Left kidney (tissue), 2 donors: Measurements from ENCODE around the gene SPATS2L. TPM values are rescaled to one million over a fixed set of nuclear protein-coding genes. Genes with fewer than 3 reads are reported as not detected.

ENCODE experiments used
- DNase-seq: peaks from one replicate; pipeline ENCODE4 v3.0.0-alpha.2; 2013
- polyA plus RNA-seq: library from polyadenylated mRNA; unstranded; fragments of 120-200 nt; gene quantifications from one replicate; pipeline ENCODE4 v1.2.1, GENCODE V29; 2013; ENCODE audit not compliant: insufficient read length

Gene SPATS2L
- polyA plus RNA-seq, 1 donor, result 126 TPM

- no peak for DNase-seq
Observed at GRCh38 chr2:200442471-200442870, 136.0 kb downstream of the SPATS2L start.

- DNase-seq, result no peak
Observed at GRCh38 chr2:200443376-200443775, 136.9 kb downstream of the SPATS2L start.

DNA sequence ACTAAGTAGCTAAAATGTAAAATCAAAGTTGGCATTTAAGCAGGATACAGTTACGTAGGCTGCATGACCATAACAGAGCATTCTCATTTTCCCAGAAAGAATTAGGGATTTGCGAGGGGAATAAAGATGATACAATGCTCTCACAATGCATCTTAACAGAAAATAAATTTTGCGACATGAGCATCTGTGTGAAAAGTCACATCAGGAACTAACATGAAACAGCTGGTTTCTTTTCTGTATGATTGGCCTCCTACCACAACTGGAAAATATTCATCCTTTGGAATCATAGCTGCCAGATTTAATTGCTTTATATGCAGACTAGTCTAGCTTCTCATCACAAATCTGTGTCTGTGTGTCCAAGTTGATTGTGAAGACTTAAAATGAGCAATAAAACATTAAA lies 137.4 kb downstream of the SPATS2L start:
- DNase-seq, result no peak

DNA sequence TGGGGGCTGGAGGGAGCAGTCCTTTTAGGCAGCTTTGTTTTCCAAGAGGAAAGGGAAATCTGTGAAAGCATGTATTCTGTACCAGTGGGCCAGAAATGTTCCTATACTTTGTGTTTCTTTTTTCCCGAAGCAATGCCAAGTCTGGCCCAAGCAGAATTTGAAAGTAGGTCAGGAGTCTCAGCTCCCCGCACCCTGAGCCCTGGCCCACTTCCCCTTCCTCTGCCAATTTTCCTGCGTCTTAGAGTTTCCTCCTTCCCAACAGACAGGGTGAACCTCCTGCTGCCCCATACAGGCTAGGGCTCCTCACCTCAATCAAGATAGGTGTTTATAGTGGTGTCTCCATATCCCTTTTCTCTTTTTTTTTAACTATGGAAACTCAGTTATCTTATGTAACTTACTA lies 138.0 kb downstream of the SPATS2L start:
- no peak for DNase-seq

DNA sequence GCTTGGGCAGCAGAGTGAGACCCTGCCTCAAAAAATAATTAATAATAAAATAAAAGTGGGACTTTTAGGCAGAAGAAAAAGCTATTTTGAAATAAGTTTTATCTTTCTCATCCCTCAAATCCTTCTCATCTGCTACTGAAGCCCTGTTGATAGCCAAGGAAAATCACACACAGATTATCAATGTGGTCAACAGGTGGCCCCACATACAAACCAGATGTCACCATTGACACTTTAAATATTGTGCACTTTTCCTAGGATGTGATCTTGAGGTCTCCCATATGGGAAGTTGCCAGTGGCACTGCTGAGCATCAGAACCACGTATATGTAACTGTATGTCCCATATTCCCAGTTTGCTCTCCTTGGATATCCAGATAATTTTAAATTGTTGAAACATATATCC lies 138.8 kb downstream of the SPATS2L start:
- no peak for DNase-seq

GRCh38 chr2:200446612-200447011 lies 140.1 kb downstream of the SPATS2L start:
- DNase-seq, result no peak

DNA sequence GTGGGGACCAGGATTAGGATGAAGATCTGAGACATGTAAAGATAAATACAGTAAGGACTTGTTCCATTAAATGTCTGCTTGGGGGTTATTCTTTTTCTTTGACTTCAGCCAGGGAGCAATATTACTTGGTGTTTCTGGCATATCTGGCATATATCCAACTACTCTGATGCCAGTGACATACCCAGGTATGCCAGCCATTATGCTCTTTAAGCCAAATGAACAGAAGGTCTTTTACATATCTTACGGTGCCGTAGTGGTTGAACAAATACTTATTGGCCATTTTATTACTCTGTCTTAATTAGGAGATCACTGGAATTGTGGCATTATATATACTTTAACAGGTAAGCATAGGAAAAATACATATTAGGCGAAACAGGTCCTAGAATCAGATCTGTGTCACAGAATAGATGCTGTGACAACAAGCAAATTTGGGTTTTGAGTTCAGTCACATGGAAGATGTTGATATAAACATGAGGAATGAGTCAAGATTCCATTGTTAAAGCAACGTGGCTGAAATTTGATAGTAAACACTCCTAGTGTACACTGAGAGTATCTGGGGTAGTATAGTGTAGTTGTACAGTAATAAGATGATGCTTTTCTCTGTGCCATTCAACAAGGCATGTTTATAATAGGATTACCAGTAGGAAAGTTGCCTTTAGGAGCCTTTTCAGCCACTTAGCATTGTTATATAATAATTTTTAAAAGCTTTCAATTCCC lies 140.8 kb downstream of the SPATS2L start:
- DNase-seq, result no peak

DNA sequence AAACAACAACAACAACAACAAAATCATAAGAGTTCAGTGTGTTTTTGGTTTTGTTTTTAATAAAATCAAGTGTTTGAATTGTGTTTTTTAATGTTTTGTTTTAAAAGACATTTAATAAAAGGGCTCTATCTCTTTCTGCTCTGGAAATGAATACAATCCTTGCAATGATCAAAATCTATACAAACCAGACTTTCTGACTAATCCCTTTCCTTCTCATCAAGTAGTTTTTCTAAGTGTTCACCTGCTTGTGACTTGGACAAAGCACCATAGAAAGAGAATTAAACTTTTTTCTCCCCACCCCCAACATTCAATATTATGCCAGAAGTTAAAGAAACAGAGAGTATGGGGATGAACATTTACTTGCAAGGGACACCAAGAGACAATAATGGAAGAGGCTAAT lies 142.0 kb downstream of the SPATS2L start:
- no peak for DNase-seq

- DNase-seq, result no peak
Observed at GRCh38 chr2:200449149-200449548, 142.7 kb downstream of the SPATS2L start.

GRCh38 chr2:200450288-200450687 lies 143.8 kb downstream of the SPATS2L start:
- no peak for DNase-seq

DNA sequence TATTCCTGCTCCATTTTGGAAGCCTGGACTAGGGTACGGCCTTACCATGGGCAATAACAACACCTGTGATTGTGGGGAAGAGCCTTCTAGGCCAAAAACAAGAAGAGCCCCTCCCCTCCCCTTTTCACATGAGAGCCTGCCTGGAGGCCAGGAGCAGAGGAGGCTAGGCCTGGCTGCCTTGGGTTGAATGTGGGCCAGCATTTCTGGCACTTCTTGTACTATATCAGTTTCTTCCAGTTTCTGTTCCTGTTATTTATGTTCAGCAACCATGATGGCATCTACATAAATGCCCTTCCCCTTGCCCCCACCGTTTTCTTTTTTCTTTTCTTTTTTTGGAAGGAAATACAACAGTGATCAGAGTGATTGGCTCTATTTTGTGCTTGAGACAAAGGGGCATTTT lies 145.0 kb downstream of the SPATS2L start:
- no peak for DNase-seq

DNA sequence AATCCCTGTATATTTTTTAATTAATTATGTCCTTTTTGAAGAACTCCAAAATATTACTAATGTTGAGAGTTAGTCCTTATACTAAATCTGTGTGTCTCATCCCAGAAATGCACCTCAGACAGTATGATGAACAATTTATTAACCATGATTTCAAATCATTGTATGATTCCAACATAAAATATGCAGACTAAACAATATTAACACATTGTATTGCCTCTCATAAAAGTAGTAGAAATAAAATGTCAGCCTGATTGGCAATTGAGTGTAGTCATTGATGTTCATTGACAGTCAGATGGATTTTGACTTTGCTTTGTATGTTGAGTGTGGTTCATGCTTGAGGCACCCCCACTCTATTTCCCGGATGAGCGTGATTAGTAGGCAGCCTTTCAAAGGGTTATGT lies 145.9 kb downstream of the SPATS2L start:
- no peak for DNase-seq

DNA sequence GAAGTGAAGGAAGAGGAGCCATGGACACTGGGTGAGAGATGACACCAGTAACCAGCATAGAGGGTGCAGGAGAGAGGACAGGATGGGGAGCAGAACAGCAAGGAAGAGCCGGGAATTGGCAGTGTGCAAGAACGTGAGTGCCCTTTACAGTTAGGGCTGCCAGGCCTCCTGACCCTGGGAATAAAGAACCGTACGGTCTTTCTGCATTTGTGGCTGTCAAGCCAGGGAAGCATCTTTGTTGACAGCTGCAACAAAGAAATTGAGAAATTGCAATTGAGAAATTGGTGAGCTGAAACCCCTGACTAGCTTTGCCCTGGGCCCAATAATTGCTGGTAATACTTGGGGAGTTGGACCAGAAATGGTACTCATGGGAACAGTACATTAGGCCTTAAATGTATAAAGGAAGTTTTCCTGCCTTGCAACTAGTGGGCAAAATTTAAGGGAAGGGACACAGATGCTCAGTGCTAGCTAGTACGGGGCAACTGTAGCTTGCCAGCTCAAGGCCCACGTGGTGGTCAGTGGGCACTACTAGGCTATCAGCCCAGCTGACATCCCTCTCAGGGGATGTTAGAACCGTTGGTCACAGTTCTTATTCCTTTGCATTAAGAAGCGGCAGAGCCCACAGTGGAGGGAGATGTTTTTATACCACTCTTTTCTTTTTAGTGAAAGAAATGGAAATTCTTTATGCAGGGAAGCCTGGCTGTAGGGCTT lies 146.8 kb downstream of the SPATS2L start:
- no peak for DNase-seq

GRCh38 chr2:200453853-200454534 lies 147.5 kb downstream of the SPATS2L start:
- no peak for DNase-seq

DNA sequence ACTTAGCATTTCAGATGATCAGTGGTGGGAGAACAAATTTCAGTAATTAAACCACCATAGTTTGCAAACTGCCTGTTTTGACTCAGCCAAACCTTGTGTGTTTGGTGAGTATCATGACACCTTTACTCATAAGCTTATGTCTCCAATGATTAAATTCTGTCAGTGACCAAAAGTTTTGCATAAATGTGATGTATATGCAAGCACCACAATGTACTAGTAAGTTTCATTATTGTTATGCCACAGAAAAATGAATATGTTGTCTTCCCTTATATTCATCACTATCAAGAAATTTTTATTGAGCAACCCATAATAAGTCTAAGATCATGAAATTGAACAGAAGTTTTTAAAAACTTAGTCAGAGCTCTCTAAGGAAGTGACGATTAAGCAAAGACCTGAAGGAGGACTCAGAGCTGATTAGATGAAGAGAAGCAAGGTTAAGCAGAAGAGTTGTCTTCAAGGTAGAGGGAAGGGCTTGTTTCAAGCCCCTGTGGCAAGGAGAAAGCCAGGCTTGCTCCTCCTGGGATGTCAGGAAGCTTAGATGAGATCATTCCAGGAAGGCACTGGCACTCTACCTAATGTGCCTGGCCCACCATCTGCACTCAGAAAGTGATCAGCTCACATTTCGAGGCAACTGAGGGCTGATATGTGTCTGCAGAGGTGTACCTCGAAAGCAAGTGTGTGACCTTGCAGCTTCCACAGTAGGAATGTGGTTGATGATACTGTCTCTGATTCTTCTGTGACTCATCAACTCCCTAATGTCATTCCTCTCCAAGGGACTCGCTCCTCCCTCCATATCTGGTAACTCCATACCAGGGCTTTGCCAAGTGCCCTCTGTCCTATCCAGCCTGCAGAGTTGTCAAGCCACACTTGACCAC lies 148.7 kb downstream of the SPATS2L start:
- no peak for DNase-seq

DNA sequence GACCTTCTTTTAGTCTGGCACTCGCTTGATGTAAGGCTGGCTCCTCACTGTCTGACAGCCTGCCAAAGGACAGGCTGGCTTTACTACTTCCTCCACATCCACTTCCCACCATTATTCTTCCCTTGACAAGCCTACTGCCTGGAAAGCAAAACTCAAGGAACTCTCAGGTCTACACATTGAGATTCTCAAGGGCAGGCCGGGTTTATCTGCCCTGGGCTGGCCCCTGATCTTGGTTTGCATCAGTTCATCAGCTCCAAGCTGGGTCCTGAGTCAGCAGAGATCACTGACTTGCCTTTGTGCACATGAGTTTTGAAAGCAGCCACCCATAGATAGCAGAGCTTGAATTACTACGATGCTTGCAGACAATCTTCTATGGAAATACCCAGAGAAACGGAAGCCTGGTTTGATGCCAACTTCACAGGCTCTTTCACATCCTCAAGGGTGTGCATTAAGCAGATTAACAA lies 149.5 kb downstream of the SPATS2L start:
- no peak for DNase-seq

DNA sequence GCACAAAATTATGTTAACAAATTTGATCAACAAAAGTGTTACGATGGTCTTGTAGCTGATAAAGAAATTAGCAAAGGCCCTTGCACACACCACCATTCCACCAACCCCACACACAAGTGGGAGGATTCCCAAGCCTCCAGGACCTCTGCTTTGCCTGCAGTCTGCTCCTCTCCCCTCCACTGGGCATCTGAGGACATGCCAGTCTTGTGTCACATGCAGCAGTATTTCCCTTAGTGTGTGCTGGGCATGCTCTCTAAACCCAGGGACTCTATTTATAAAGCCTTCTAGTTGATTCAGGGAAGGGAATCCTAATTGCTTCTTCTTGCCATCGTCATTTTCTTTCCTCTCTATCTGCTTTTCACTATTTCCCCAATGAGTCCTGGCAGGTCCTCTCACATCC lies 150.1 kb downstream of the SPATS2L start:
- DNase-seq, result no peak

GRCh38 chr2:200459101-200459500 lies 152.6 kb downstream of the SPATS2L start:
- DNase-seq, result no peak

- DNase-seq, result no peak
Observed at GRCh38 chr2:200461846-200462710, 155.6 kb downstream of the SPATS2L start.

- no peak for DNase-seq
Observed at GRCh38 chr2:200463452-200463851, 157.0 kb downstream of the SPATS2L start.
